DOHH2 (cell line): ENCODE measurements around the gene HYAL2.

Experiments used
- CTCF ChIP-seq: fragments of 200-600 bp; sonication (generic); IDR thresholded peaks from one replicate; pipeline ENCODE4 v1.5.1; 2014; ENCODE audit warnings: antibody characterized with exemption, mild to moderate bottlenecking, low read depth, low read length; ENCODE audit not compliant: poor library complexity, severe bottlenecking
- EZH2phosphoT487 ChIP-seq: fragments of 200-600 bp; sonication (generic); IDR thresholded peaks from 2 replicates; pipeline ENCODE4 v1.6.1; 2017; ENCODE audit warnings: borderline replicate concordance, mild to moderate bottlenecking, antibody characterized with exemption, low read length, moderate library complexity, mixed read lengths

- TF ChIP-seq CTCF = no peak
- no peak for TF ChIP-seq EZH2phosphoT487
These were observed 17.1 kb upstream of the HYAL2 start for GRCh38 chr3:50339485-50340146.
